ENCODE results near the gene CASP7.

Gene CASP7

DNA sequence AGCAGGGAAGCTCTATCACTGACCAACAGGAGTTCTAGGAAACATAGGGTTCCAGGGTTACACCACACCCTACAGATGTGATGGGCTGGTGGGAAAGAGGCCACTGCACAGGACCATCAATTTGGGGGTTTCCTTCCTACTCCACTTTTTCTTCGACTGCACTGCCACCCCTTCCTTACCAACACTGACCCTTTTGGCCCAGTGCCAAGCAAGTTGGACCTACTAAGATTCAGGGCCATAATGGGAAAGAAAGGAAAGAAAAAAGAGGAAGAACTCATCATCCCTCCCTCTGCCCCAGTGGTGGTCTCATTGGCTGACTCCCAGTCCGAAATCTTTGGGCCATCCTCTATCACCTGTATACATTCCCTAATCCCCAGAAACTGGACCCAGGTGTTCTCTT is 65.7 kb downstream of the CASP7 start:
- TF ChIP-seq, protein P1, sequence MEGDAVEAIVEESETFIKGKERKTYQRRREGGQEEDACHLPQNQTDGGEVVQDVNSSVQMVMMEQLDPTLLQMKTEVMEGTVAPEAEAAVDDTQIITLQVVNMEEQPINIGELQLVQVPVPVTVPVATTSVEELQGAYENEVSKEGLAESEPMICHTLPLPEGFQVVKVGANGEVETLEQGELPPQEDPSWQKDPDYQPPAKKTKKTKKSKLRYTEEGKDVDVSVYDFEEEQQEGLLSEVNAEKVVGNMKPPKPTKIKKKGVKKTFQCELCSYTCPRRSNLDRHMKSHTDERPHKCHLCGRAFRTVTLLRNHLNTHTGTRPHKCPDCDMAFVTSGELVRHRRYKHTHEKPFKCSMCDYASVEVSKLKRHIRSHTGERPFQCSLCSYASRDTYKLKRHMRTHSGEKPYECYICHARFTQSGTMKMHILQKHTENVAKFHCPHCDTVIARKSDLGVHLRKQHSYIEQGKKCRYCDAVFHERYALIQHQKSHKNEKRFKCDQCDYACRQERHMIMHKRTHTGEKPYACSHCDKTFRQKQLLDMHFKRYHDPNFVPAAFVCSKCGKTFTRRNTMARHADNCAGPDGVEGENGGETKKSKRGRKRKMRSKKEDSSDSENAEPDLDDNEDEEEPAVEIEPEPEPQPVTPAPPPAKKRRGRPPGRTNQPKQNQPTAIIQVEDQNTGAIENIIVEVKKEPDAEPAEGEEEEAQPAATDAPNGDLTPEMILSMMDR (IDR thresholded peaks at IDR 0.05; ENCODE audit: extremely low read depth, insufficient read depth, missing control alignments) = no peak
- in situ Hi-C loops (cut with MboI; ENCODE audit: low pct_unique_long_range_greater_than_20kb, low sequenced_read_pairs, unreplicated experiment) = no loop called here
- DNase-seq (ENCODE audit: low spot score) = no peak

DNA sequence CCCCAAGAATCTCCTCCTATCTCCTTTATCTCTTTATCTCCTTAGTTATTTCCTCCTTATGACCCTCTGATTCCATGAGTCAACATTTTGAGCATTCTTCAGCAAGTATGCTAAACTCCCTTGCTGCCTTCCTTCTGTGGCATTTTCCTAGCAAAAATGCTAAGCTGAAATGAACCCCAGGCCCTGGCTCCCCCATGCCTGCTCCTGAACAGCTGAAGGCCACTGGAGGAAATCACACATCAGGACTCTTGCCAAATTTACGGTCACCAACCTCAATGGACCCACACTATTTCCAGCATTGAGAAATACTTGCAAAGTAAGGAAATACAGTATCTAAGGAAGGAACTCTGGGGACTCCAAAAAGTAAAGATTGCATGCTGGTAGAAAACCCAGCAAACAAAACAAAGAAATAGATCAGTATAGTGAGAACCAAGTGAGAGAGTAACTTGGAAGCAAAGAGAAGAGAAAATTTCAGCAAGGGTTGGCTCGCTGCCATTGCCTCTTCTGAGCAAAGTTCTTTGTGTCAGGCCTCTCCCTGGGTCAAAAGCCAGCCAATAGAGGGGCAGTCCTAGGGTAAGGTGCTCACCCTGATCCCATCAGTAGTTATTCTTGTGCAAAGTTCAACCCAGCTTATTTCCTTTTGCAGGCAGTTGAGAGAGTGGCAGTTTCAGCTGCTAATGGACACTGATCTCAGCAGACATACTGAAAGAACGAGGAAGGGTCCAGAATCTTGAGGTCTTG is 66.7 kb downstream of the CASP7 start:
- no peak for DNase-seq (ENCODE audit: low spot score)
- in situ Hi-C loops (cut with MboI; ENCODE audit: low pct_unique_long_range_greater_than_20kb, low sequenced_read_pairs, unreplicated experiment) = no loop called here
- TF ChIP-seq, protein P1 (IDR thresholded peaks at IDR 0.05; ENCODE audit: extremely low read depth, insufficient read depth, missing control alignments) = no peak

DNA sequence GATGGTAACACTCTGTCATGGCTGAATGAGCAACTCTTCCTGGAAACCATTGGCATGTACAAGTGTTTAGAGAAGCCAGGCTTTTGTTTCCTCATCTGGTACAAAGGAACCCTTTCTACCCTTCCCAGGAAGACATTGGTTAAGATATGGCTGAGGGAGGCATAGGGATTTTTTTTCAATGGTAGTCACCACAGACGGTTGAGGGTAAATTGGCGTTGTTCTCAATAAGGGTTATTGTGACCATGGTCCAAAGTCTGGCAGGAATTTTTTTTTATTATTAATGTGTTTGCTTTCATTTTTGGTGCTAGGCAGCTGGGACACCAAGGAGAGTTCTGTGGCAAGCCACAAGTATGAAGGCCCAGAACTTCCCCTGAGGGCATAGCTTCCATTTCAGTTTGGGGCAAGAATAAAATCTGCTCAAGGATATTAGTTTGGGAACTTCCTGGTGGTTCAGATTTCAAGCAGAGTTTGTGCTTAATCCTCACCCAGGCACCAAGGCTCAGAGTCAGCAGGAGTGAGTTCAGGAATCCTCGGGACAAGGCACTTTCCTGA is 71.5 kb downstream of the CASP7 start, which contains the start of gene PLEKHS1:
PLEKHS1 (plus strand) TSS at position 502 of the 552 bp plus-strand sequence. CDS start 3,596 bp downstream, outside the sequence.
- in situ Hi-C loops (cut with MboI; ENCODE audit: low pct_unique_long_range_greater_than_20kb, low sequenced_read_pairs, unreplicated experiment) = no loop called here
- no peak for DNase-seq (ENCODE audit: low spot score)
- TF ChIP-seq, protein P1 (IDR thresholded peaks at IDR 0.05; ENCODE audit: extremely low read depth, insufficient read depth, missing control alignments) = no peak

DNA sequence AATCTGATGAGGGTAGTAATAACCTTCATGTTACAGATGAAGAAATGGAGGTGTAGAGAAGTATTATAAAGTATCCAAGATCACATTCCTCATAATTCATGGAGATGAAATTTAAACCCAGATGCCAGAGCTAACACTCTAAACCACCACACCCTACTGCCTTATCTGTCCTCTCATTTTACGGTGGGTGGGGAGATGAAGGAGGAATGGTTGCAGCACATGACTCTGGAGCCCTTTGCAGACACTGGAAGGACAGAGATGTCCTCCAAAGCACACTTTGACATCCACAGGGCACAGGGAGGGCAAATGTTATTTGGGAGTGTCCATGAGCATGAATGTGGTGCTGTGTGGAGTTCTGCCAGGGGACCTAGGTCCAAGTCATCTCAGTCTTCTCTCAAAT is 72.8 kb downstream of the CASP7 start:
- DNase-seq (ENCODE audit: low spot score) = no peak
- TF ChIP-seq, protein P1 (IDR thresholded peaks at IDR 0.05; ENCODE audit: extremely low read depth, insufficient read depth, missing control alignments) = no peak
- in situ Hi-C loops (cut with MboI; ENCODE audit: low pct_unique_long_range_greater_than_20kb, low sequenced_read_pairs, unreplicated experiment) = no loop called here

DNA sequence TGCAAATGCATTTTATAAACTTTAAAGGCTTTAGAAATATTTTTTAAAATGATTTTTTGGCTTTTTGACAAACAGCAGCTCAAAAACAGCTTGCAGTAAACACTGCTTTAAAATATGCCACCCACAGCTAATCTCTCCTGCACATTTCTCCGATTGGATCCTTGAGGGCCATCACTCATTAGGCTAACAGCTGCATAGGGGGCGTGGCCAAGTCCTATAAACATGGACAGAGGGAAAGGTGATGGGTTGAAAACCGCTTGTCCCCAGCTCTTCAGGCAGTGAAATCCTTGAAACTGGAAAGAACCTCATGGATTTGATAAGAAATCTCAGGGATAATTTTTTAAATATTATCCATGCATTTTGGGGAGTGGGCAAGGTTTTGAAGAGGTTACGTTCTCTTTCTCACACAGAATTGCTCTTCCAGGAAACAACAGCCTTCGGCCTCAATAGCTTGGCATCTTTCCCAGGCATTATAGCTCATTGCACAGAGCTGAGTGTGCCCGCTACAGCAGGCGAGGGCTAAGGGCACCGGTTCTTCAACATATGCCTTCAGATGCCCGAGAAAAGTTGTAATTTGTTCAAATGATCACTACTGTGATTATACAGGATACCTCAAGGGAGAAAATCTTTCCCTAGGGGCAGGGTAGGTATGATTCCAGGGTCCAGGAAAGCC is 73.4 kb downstream of the CASP7 start:
- no peak for DNase-seq (ENCODE audit: low spot score)
- TF ChIP-seq, protein P1 (IDR thresholded peaks at IDR 0.05; ENCODE audit: extremely low read depth, insufficient read depth, missing control alignments) = no peak

DNA sequence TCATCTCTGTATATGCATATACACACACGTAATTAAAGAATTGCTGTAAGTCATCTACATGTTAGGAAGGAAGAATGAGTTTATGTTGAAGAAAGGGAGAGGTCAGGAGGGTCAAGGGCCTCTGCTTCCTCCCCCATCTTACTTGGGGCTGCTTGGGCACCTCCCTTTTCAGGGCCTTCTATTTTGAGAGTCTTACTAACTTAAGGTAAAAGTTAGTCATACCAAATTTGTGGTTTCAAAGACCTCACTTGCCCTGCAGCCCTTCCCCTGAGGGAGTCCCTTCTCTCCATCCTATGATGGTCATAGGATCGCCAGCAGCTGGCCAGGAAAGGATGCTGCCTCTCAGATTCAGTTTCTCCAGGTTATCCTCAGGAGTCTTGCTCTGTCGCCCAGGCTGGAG is 74.4 kb downstream of the CASP7 start:
- in situ Hi-C loops (cut with MboI; ENCODE audit: low pct_unique_long_range_greater_than_20kb, low sequenced_read_pairs, unreplicated experiment) = no loop called here
- no peak for DNase-seq (ENCODE audit: low spot score)
- TF ChIP-seq, protein P1 (IDR thresholded peaks at IDR 0.05; ENCODE audit: extremely low read depth, insufficient read depth, missing control alignments) = no peak

More for the DNA sequence above, 73.4 kb downstream of the CASP7 start:
- in situ Hi-C loops (cut with MboI; ENCODE audit: low pct_unique_long_range_greater_than_20kb, low sequenced_read_pairs, unreplicated experiment) = no loop called here
